Aorta (tissue), 5 donors: ENCODE data around the gene GFI1. TPM values are rescaled to one million over a fixed set of nuclear protein-coding genes. Genes with fewer than 3 reads are reported as not detected.
"Not testable (repeated sequence)": the region's sequence is repeated elsewhere in the genome, so short reads cannot be mapped to it uniquely, and the experiment has no call there.

ENCODE experiments used
- ATAC-seq: fragments of 200-7000 bp; cut with Tn5 transposase; one replicate; pipeline ENCODE4 v1.9.1; 2022; ENCODE audit warnings: moderate library complexity; ENCODE audit not compliant: low FRiP score
- DNase-seq, 2 donors: peaks; one replicate each; pipeline ENCODE4 v3.0.0-alpha.2; 2020
- H3K27ac ChIP-seq, 2 donors: one replicate each; pipeline ENCODE4 v1.5.1; 2013; ENCODE audit warnings: low read length in 2 of 2, mild to moderate bottlenecking in 2 of 2, moderate library complexity in 2 of 2, control low read depth in 1 of 2, inconsistent platforms in 1 of 2, low read depth in 1 of 2
- H3K27me3 ChIP-seq, 2 donors: one replicate each; pipeline ENCODE4 v1.6.1; 2013; ENCODE audit warnings: control low read depth in 1 of 2, low read length in 1 of 2, mild to moderate bottlenecking in 1 of 2, moderate library complexity in 1 of 2; ENCODE audit not compliant: insufficient read depth in 2 of 2, control insufficient read depth in 1 of 2
- H3K36me3 ChIP-seq, 2 donors: one replicate each; pipeline ENCODE4 v1.6.1; 2013; ENCODE audit warnings: control low read depth in 1 of 2, low read length in 1 of 2, mild to moderate bottlenecking in 1 of 2; ENCODE audit not compliant: insufficient read depth in 2 of 2, control insufficient read depth in 1 of 2
- H3K4me1 ChIP-seq, 2 donors: one replicate each; pipeline ENCODE4 v1.6.1; 2013; ENCODE audit warnings: low read length in 2 of 2, control low read depth in 1 of 2, mild to moderate bottlenecking in 1 of 2, moderate library complexity in 1 of 2; ENCODE audit not compliant: insufficient read depth in 2 of 2, control insufficient read depth in 1 of 2
- H3K4me3 ChIP-seq, 2 donors: one replicate each; pipeline ENCODE4 v1.5.1; 2013; ENCODE audit warnings: low read length in 2 of 2, control low read depth in 1 of 2, mild to moderate bottlenecking in 1 of 2
- H3K9me3 ChIP-seq: one replicate; pipeline ENCODE4 v1.6.1; 2013; ENCODE audit warnings: mild to moderate bottlenecking, low read length; ENCODE audit not compliant: control insufficient read depth
- WGBS, 2 donors: extraction: QIAGEN DNeasy Blood & Tissue Kit; methylation state at CpG; one replicate each; pipeline ENCODE4 v1.1.7; 2013; 5-methylcytosine and 5-hydroxymethylcytosine counted together
- intact Hi-C, 2 donors: fragments of 100-400 bp; cut with DNase I; formaldehyde crosslinking; loops; one replicate each; pipeline versions ENCODE4 v1.14.2 to v1.15.0; 2022
- long read RNA-seq, 2 donors: library from polyadenylated mRNA; unstranded; transcript quantifications; one replicate each; pipeline ENCODE4 v2.0.0, GENCODE V29; 2020 to 2021
- polyA plus RNA-seq, 2 donors: library from polyadenylated mRNA; stranded (reverse); fragments of 200-250 nt; gene quantifications; one replicate each; pipeline ENCODE4 v1.2.3, GENCODE V29; 2013
- total RNA-seq, 2 donors: library from RNA; stranded (reverse); fragmentation: NEBNext Ultra II Directional; extraction: Animal tissue kit (Norgen Biotek cat#: 25700); gene quantifications; one replicate each; pipeline ENCODE4 v1.2.1, GENCODE V29; 2021
- donor health status: healthy with polysubstance abuse.
- donor health status: Bipolar disorder and iron deficiency.
- donor health status: DM: no; HTN: no; CAD: no.
- donor health status: DM: no; HTN: no; CAD: no.
- donor health status: DM: yes; HTN: yes; CAD: no.

The GFI1 gene
- total RNA-seq: 1 to 10 TPM; 1.1 to 1.9 TPM
- polyA plus RNA-seq: under 1 TPM; 0.13 to 0.67 TPM
- long read RNA-seq, donor 1: 0 reads
- long read RNA-seq, donor 2: 0 reads

DNA sequence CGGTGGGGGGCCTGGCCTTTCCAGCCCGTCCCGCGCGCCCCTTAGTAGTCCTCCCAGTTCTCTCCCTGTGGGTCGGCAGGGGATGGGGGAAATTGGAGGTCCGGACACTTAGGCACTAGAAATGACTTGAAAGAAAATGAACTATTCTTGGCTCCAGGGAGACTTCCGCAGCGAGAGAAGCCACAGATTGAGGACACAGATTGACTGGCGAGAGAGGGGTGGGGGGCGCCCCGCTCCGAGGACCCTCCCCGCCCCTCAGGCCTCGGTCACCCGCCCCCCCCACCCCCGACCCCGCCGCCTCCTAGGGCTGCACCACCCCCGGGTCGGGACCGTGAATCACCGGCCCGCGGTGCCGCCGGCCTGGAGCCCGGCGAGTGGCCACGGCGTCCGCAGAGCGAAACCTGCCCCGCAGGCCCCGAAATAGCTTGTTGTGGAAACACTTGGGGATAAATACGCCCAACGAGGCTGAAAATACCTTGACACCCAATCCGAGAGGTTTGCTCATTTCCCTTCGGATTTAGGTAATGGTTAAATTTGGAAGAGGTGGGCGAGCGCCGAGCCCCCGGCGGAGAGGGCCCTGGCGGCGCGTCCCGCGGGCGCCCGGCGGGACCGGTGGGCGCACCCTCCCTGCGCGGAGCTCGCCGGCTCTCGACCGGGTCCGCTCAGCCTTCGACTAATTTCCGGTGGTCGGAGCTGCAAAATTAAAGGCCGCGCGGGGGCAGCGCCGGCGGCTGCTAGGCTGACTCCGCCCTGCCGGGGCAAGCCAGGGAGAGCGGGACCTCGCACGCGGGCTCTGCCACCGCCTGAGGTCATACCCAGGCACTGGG lies at the start of gene GFI1:
Gene GFI1, minus strand, starts transcription at position 675 of the 827 bp plus-strand sequence. CDS start 3,438 bp downstream, outside the sequence.
- H3K27me3 ChIP-seq: peaks cover 0 to 2% of the 10 kb centered on the region in 2 donors
- intact Hi-C loops: no loop called here
- 4 to 5% methylated on average over 66 to 77 of the region's 77 CpGs for WGBS, 2 donors
- DNase-seq (peak in 1 of 2 donors; percentile 59), ATAC-seq (no peak)
- H3K36me3 ChIP-seq: no peaks in the 10 kb centered on the region
- no peaks in the 10 kb centered on the region for H3K4me1 ChIP-seq
- no peak within 1 kb of the TSS for H3K27ac ChIP-seq
- H3K4me3 ChIP-seq: peak within 1 kb of the TSS; percentile 8 to 16
- H3K9me3 ChIP-seq: no peaks in the 10 kb centered on the region

DNA sequence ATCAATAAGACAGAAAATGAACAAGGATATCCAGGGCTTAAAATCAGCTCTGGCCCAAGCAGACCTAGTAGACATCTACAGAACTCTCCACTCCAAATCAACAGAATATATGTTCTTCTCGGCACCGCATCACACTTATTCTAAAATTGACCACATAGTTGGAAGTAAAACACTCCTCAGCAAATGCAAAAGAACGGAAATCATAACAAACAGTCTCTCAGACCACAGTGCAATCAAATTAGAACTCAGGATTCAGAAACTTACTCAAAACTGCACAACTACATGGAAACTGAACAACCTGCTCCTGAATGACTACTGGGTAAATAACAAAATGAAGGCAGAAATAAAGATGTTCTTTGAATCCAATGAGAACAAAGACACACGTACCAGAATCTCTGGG lies 45.6 kb upstream of the GFI1 start:
- H3K36me3 ChIP-seq, H3K4me1 ChIP-seq, H3K4me3 ChIP-seq, H3K27me3 ChIP-seq, H3K9me3 ChIP-seq, H3K27ac ChIP-seq, DNase-seq, ATAC-seq, intact Hi-C loops: not testable (repeated sequence)
- whole genome bisulfite sequencing, 2 donors: 95 to 98% methylated on average over 4 of the region's 4 CpGs

DNA sequence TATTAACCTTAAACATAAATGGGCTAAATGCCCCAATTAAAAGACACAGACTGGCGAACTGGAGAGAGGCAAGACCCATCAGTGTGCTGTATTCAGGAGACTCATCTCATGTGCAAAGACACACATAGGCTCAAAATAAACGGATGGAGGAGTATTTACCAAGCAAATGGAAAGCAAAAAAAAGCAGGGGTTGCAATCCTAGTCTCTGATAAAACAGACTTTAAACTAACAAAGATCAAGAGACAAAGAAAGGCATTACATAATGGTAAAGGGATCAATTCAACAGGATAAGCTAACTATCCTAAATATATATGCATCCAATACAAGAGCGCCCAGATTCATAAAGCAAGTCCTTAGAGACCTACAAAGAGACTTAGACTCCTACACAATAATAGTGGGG lies 45.2 kb upstream of the GFI1 start:
- intact Hi-C loops, H3K36me3 ChIP-seq, H3K4me1 ChIP-seq, H3K27me3 ChIP-seq, ATAC-seq, H3K4me3 ChIP-seq, DNase-seq, H3K27ac ChIP-seq, H3K9me3 ChIP-seq: not testable (repeated sequence)
- WGBS, 2 donors: 95 to 96% methylated on average over 3 of the region's 3 CpGs

DNA sequence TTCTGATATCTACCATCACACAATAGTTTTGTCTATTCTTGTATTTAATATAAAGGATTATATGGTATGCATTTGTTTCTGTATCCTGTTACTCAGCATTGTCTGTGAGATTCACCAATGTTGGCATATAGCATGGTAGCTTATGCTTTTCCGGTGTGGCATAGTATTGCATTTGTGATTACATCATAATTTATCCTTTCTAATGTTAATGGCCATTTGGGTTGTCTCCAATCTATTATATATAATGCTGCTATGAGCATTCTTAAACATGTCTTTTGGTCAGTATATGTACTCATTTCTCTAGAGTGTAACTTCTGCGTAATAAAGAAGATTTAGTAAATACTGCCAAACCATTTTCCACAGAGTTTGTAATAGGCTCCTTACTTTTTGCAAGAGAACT lies 40.9 kb upstream of the GFI1 start:
- intact Hi-C loops: no loop called here
- Histone ChIP-seq H3K27ac (no peak overlapping the region), H3K9me3 (no peaks in the 10 kb centered on the region), H3K36me3 (no peaks in the 10 kb centered on the region), H3K4me1 (no peaks in the 10 kb centered on the region), H3K27me3 (no peaks in the 10 kb centered on the region), H3K4me3 (no peak overlapping the region)
- ATAC-seq (no peak), DNase-seq (no peak)
- 96 to 98% methylated on average over 2 of the region's 2 CpGs for WGBS, 2 donors

DNA sequence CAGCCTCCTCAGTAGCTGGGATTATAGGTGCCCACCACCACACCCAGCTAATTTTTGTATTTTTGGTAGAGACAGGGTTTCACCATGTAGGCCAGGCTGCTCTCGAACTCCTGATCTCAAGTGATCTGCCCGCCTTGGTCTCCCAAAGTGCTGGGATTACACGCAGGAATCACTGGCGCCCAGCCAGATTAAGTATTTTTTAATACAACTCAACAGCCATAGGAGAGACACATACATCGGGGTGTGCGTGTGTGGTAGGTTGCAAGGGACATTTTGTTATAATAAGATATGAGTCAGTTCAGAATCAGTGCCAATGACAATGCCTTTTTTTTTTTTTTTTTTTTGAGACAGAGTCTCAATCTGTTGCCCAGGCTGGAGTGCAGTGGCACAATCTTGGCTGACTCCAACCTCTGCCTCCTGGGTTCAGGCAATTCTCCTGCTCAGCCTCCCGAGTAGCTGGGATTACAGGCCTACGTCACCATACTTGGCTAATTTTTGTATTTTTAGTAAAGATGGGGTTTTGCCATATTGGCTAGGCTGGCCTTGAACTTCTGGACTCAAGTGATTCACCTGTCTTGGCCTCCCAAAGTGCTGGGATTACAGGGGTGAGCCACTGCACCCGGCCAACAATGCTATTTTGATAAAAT lies 38.3 kb upstream of the GFI1 start:
- H3K9me3 ChIP-seq, DNase-seq, intact Hi-C loops, H3K27ac ChIP-seq, H3K4me3 ChIP-seq, H3K27me3 ChIP-seq, H3K4me1 ChIP-seq, ATAC-seq, H3K36me3 ChIP-seq: not testable (repeated sequence)
- WGBS, 2 donors: 76 to 83% methylated on average over 9 of the region's 9 CpGs

DNA sequence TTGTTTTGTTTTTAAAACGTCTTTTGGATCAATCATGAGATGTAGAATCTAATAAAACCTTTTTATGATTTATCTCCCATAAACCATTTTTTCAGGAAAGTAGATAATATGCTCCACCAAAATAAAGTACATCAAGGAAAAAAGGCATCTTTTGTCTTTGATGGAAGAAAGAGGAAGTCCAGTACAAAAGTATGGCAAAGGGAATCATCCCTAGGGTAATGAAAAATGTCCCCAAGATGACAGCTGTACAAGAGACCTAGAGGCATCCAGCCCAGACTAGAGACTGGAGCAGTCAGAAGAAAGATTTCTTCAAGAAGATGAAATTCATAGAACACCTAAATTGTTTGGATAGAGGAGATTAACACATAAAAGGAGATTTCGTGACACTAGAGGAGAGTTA lies 32.3 kb upstream of the GFI1 start:
- ATAC-seq (no peak), DNase-seq (no peak)
- no peaks in the 10 kb centered on the region for H3K27me3 ChIP-seq
- H3K9me3 ChIP-seq: no peaks in the 10 kb centered on the region
- WGBS, 2 donors: 69 to 71% methylated on average over 2 of the region's 2 CpGs
- no peak overlapping the region for H3K4me3 ChIP-seq
- H3K27ac ChIP-seq: no peak overlapping the region
- no peaks in the 10 kb centered on the region for H3K4me1 ChIP-seq
- intact Hi-C loops: no loop called here
- H3K36me3 ChIP-seq: no peaks in the 10 kb centered on the region

DNA sequence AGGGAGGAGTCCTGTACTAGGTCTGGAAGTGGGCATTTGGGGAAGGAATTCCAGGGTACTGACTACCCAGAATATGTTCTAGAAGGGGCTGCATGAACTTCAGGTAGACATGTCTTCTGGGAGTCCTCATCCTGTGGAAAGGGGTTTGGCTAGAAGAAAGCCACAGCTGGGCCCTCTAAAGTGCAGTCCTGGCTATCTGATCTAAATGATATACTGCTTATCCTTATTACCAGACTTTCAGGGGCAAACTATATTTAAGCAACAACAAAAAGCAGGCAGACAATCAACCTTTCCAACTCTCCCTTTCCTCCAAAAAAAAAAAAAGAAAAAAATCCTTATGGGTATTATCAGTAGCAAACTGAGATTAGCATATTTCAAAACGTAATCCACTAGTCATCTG lies 29.8 kb upstream of the GFI1 start:
- Histone ChIP-seq H3K4me3 (no peak overlapping the region), H3K27me3 (no peaks in the 10 kb centered on the region), H3K4me1 (no peaks in the 10 kb centered on the region), H3K36me3 (no peaks in the 10 kb centered on the region), H3K27ac (no peak overlapping the region), H3K9me3 (no peaks in the 10 kb centered on the region)
- 76 to 78% methylated on average over 1 of the region's 1 CpG for whole genome bisulfite sequencing, 2 donors
- intact Hi-C loops: no loop called here
- DNase-seq (no peak), ATAC-seq (no peak)

DNA sequence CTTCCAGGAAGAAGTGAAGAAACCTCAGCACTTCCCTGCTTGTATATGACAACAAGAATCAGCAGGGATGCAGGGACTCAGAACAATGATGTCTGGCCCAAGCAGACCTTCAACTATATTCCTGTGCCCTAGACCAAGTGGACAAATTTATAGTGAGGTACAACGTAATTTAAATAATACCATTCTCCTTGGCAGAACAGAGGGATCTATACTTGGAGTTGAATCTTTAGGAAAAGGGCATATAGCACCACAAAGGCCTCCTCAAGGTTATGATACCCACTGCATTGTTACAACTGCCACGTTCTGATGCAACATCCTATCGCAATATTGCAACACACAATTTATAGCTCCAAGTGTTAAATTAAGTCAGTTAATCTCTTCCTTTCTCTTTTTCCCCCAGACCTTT lies 29.1 kb upstream of the GFI1 start:
- DNase-seq (no peak), ATAC-seq (no peak)
- no peaks in the 10 kb centered on the region for H3K36me3 ChIP-seq
- no peak overlapping the region for H3K4me3 ChIP-seq
- H3K27ac ChIP-seq: no peak overlapping the region
- H3K27me3 ChIP-seq: no peaks in the 10 kb centered on the region
- no peaks in the 10 kb centered on the region for H3K9me3 ChIP-seq
- no peaks in the 10 kb centered on the region for H3K4me1 ChIP-seq
- intact Hi-C loops: no loop called here
- 91 to 95% methylated on average over 3 of the region's 3 CpGs for WGBS, 2 donors

DNA sequence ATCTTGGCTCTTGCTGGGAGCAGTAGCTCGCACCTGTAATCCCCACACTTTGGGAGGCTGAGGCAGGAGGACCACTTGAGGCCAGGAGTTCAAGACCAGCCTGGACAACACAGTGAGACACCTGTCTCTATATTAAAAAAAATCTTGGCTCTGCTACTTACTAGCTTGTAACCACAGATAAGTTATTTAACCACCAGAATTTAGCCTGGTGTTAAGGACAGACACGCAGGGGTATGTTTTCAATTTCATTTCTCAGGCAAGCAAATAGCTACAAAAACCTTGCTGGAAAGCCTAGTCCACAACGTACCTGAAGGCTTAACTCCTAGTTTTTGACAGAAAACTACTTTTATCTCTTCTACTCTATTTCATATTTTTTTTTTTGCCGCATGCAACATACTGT lies 24.8 kb upstream of the GFI1 start:
- DNase-seq (no peak), ATAC-seq (no peak)
- intact Hi-C loops: no loop called here
- no peak overlapping the region for H3K4me3 ChIP-seq
- 89 to 94% methylated on average over 4 of the region's 4 CpGs for WGBS, 2 donors
- H3K36me3 ChIP-seq: no peaks in the 10 kb centered on the region
- H3K27me3 ChIP-seq: no peaks in the 10 kb centered on the region
- H3K9me3 ChIP-seq: no peaks in the 10 kb centered on the region
- H3K27ac ChIP-seq: no peak overlapping the region
- no peaks in the 10 kb centered on the region for H3K4me1 ChIP-seq
